GM18868 (cell line): ENCODE measurements around the gene NIPAL1.
A peak's percentile ranks its signal among the peaks of the same experiment; 100 is the strongest.
"Not testable (repeated sequence)": the region's sequence is repeated elsewhere in the genome, so short reads cannot be mapped to it uniquely, and the experiment has no call there.

ENCODE experiments used
- ATAC-seq: cut with Tn5 transposase; IDR thresholded peaks from one replicate; pipeline ENCODE4 v1.9.1; 2021; ENCODE audit warnings: mild to moderate bottlenecking, moderate library complexity; ENCODE audit not compliant: unreplicated experiment

Gene NIPAL1

GRCh38 chr4:48016141-48017107 lies at the start of gene NIPAL1, which contains the start of gene CNGA1:
Gene NIPAL1, plus strand, starts transcription at chr4:48016772. Its CDS starts 68 bp downstream, at chr4:48016840.
Gene CNGA1, minus strand, starts transcription at chr4:48016681. Its CDS starts 63,992 bp downstream, at chr4:47952689.
- ATAC-seq, result peak; percentile 94

DNA sequence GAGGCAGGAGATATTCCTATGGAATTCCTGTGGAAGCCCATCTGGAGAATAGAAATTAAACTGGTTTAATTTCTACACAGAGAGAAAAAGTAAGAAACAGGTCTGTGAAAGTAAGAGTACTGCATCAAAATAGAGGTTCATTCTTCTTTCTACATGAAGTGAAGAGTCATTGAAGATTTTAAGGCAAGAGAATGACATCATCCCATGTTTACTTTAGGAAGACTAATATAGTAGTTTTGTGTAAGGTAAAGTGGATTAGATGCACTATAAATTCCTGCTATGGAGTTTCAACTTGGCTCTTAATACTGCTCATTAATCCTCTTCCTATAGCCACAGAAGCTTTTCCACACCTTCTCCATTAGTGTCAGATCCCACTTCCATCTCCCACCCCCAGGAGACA lies 47.7 kb upstream of the NIPAL1 start:
- ATAC-seq, result no peak

- ATAC-seq, result peak; percentile 99
Measured at GRCh38 chr4:47972181-47972580, 44.4 kb upstream of the NIPAL1 start.

- ATAC-seq, result no peak
Measured at GRCh38 chr4:47972721-47973120, 43.9 kb upstream of the NIPAL1 start.

DNA sequence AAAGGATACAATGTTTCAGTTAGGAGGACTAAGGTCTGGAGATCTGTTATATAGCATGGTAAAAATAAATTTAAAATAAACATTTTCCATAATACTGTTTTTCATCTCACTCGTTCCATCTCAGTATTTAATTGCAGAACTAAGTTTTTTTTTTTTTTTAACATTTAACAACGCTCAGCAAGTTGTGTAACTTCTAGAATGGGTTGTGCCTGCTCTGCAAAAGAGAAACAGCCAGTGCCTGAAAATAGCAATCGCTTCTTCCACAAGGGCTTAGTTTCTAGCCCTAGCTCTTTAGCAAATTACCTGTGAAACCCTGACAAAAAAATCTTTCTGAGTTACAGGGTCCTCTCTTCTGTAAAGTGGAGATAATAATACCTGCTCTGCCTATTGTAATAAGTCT lies 42.0 kb upstream of the NIPAL1 start:
- no peak for ATAC-seq

GRCh38 chr4:47990145-47990544 lies 26.4 kb upstream of the NIPAL1 start:
- no peak for ATAC-seq

- not testable (repeated sequence) for ATAC-seq
Measured at GRCh38 chr4:47992475-47992874, 24.1 kb upstream of the NIPAL1 start.

GRCh38 chr4:47996021-47996420 lies 20.6 kb upstream of the NIPAL1 start:
- no peak for ATAC-seq

- no peak for ATAC-seq
Measured at GRCh38 chr4:48002267-48002666, 14.3 kb upstream of the NIPAL1 start.

DNA sequence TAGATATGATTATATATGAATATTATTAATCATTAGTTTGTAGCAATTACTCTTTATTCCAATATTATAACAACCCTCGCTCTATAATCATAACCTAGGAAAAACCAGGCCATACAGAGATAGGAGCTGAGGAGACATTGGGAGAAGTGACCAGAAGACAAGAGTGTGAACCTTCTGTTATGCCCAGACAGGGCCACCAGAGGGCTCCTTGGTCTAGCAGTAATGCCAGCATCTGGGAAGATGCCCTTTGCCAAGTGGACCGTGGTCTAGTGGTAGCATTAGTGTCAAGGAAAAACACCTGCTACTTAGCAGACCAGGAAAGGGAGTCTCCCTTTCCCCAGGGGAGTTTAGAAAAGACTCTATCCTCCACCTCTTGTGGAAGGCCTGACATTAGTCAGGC lies 13.0 kb upstream of the NIPAL1 start:
- not testable (repeated sequence) for ATAC-seq

- no peak for ATAC-seq
Measured at GRCh38 chr4:48005781-48006180, 10.8 kb upstream of the NIPAL1 start.

DNA sequence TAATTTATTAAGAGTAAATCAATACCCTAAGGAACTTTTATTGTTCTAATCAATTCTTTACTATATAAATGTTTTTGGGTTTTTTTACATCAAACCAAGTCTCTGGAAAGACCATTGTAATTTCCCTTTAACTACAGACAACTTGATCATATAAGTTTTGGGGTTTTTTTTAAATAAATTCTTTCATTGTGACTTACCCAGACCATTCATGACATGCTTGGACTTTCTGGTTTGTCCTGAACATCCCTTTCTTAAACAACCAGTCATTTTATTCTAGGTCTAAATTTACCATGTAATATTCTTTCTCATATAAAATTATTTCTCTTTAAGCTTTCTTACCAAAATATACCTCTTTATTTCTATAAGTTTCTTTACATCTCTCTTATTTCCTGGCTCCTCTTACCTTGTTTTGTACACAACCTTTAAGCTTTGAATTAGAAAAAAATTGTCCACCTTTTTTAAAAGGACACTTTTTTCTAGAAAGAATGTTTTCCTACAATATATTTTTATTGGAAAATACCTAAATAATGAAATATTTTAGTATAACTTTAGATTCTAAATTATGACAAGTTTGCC lies 8.5 kb upstream of the NIPAL1 start:
- ATAC-seq, result no peak

GRCh38 chr4:48010906-48011305 lies 5.7 kb upstream of the NIPAL1 start:
- ATAC-seq, result not testable (repeated sequence)

DNA sequence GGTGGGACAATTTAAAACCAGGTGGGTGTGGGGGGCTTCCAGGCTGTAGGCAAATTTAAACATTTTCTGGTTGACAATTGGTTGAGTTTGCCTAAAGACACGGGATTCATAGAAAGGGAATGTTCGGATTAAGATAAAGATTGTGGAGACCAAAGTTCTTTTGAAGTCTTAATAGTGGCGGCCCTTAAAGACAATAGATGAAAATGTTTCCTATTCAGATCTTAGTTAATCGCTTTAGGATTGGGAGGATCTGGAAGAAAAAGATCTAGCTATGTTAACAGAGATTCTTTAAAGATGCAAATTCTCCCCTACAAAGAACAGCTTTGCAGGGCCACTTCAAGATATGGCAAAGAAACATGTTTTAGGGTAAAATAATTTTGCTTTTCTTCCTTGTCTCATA lies 4.8 kb upstream of the NIPAL1 start:
- no peak for ATAC-seq

DNA sequence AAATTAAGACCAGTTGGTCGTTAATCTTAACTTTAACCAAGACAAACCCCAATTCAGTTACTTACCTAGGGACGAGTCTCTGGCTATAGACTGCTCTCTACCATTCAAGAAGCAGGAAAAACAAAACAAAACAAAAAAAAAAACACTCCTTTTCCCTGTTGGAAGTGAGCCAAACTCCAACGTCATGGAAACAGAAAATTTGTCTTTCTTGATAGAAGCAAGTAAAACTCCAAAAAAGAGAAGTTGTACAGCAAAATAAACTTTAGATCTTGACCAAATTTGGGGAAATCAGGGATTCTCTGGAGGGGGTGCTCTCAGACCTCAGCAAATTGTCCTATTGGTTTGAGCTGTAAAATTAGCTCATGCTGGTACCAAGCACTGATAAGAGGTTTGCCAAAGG lies 3.7 kb upstream of the NIPAL1 start:
- ATAC-seq, result no peak

- ATAC-seq, result no peak
Measured at GRCh38 chr4:48015216-48015615, 1.4 kb upstream of the NIPAL1 start.

- ATAC-seq, result no peak
Measured at GRCh38 chr4:48015678-48016077, 894 bp upstream of the NIPAL1 start.

GRCh38 chr4:48017108-48017571 lies 568 bp downstream of the NIPAL1 start:
- ATAC-seq, result no peak

GRCh38 chr4:48018112-48018511 lies 1.5 kb downstream of the NIPAL1 start:
- no peak for ATAC-seq

GRCh38 chr4:48021100-48021499 lies 4.5 kb downstream of the NIPAL1 start:
- no peak for ATAC-seq

GRCh38 chr4:48022192-48022799 lies 5.7 kb downstream of the NIPAL1 start:
- no peak for ATAC-seq

DNA sequence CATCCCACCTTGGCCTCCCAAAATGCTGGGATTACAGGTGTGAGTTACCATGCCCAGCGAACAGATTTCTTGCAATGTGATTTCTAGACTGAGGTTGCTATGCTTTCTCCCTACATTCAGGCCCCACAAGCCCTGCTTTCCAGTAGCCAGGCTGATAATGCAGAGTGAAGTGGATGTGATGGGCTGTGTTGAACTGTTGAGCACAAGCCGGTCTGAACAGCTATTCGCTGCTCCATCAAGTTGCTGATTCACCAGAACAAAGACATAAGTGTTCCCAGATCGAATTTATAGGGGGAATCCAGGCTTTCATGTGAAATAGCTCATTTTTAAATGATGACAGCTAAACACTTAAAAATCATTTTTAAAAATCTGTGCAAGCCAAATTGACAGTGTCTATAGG lies 8.0 kb downstream of the NIPAL1 start:
- ATAC-seq, result no peak
